HFFc6 (cell line): ENCODE measurements around the gene PMP22. TPM values are rescaled to one million over a fixed set of nuclear protein-coding genes. Genes with fewer than 3 reads are reported as not detected.

ENCODE experiments used
- DNase-seq: peaks from one replicate; pipeline ENCODE4 v3.0.0-alpha.2; 2018
- H3K27ac Mint-ChIP-seq: 2 replicates; pipeline ENCODE4 v1.8.0; 2020; ENCODE audit warnings: mild to moderate bottlenecking, mixed read lengths
- H3K27me3 Mint-ChIP-seq: 2 replicates; pipeline ENCODE4 v1.8.0; 2021; ENCODE audit warnings: mild to moderate bottlenecking, moderate library complexity, mixed read lengths; ENCODE audit not compliant: insufficient read depth
- H3K36me3 Mint-ChIP-seq: 2 replicates; pipeline ENCODE4 v1.8.0; 2021; ENCODE audit warnings: low read depth, mixed read lengths
- H3K4me1 Mint-ChIP-seq: 2 replicates; pipeline ENCODE4 v1.8.0; 2020; ENCODE audit warnings: low read depth, mixed read lengths
- H3K4me3 Mint-ChIP-seq: 2 replicates; pipeline ENCODE4 v1.8.0; 2020; ENCODE audit warnings: mild to moderate bottlenecking, moderate library complexity, mixed read lengths
- H3K9me3 Mint-ChIP-seq: 2 replicates; pipeline ENCODE4 v1.8.0; 2020; ENCODE audit warnings: mild to moderate bottlenecking, mixed read lengths
- CTCF ChIP-seq: fragments of 200-600 bp; sonication (generic); IDR thresholded peaks from 2 replicates; pipeline ENCODE4 v1.5.0; 2021; ENCODE audit warnings: antibody characterized with exemption, mild to moderate bottlenecking
- total RNA-seq, 6 experiments: library from RNA; stranded (reverse); fragmentation: NEBNext Ultra II Directional; extraction: Animal tissue kit (Norgen Biotek cat#: 25700); gene quantifications; 2 replicates in 1 of 6; 3 replicates in 5 of 6; pipeline ENCODE4 v1.2.3, GENCODE V29; 2021

PMP22 gene
- total RNA-seq, 6 experiments from 2014 or later: 28.0 to 42.9 (median 34.0) TPM

DNA sequence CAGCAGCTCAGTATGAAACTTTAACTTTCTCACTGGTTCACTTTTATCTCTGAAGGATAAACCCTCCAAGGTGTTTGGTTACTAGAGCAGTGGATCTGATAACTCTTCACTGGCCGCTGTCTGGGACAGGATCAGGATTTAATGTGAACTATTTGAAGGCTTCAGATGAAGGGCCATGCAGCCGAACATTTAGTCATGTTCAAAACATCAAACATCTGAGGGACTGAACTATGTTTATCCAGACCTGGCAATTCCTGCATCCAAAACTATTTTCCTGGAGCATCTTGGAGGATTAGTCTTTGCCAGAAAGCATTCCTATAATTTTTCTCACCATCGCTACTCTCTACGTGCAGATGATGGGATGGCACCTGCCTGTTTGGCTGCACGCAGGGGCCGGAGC is 20.3 kb upstream of the PMP22 start:
- Mint-ChIP-seq H3K4me1 (peaks cover 31% of the 10 kb centered on the region), H3K27ac (no peak overlapping the region), H3K9me3 (no peaks in the 10 kb centered on the region; the same call in 1 of the 2 replicates), H3K36me3 (no peaks in the 10 kb centered on the region), H3K27me3 (peaks cover 12% of the 10 kb centered on the region), H3K4me3 (no peak overlapping the region)
- DNase-seq: no peak
- no peak for TF ChIP-seq CTCF

DNA sequence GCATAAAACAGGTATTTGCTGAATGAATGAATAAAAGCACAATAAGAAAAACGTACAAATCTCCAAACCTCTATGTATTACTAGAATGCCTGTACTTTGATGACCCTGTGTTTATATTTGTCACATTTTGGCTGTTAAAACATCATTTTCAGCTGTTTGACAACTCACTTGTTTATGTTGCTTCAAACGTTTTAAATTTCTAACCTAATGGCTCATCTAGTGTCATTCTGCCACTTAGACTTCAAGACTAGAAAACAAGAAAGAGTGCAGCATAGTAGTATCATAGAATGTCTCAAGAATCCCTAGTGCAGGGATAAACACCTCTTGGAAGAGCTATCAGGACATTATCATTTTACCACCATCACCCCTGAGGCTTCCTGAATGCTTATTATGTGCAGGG is 19.4 kb upstream of the PMP22 start:
- no peak overlapping the region for H3K27ac Mint-ChIP-seq
- H3K4me1 Mint-ChIP-seq: peaks cover 27% of the 10 kb centered on the region
- no peaks in the 10 kb centered on the region for H3K36me3 Mint-ChIP-seq
- no peaks in the 10 kb centered on the region; the same call in 1 of the 2 replicates for H3K9me3 Mint-ChIP-seq
- TF ChIP-seq CTCF: no peak
- H3K27me3 Mint-ChIP-seq: peaks cover 12% of the 10 kb centered on the region
- no peak overlapping the region for H3K4me3 Mint-ChIP-seq
- no peak for DNase-seq

- H3K4me3 Mint-ChIP-seq: no peak overlapping the region
- DNase-seq: no peak
- peaks cover 27% of the 10 kb centered on the region for H3K4me1 Mint-ChIP-seq
- no peak for TF ChIP-seq CTCF
- no peaks in the 10 kb centered on the region; the same call in 1 of the 2 replicates for H3K9me3 Mint-ChIP-seq
- peaks cover 12% of the 10 kb centered on the region for H3K27me3 Mint-ChIP-seq
- no peaks in the 10 kb centered on the region for H3K36me3 Mint-ChIP-seq
- H3K27ac Mint-ChIP-seq: no peak overlapping the region
Observed at GRCh38 chr17:15284107-15284506, 19.0 kb upstream of the PMP22 start.

GRCh38 chr17:15281909-15282308 is 16.8 kb upstream of the PMP22 start:
- Mint-ChIP-seq H3K4me3 (no peak overlapping the region), H3K4me1 (peaks cover 32% of the 10 kb centered on the region), H3K9me3 (no peaks in the 10 kb centered on the region; the same call in 1 of the 2 replicates), H3K36me3 (no peaks in the 10 kb centered on the region), H3K27ac (no peak overlapping the region), H3K27me3 (peaks cover 7% of the 10 kb centered on the region; the same call in 1 of the 2 replicates)
- TF ChIP-seq CTCF: no peak
- DNase-seq: no peak

DNA sequence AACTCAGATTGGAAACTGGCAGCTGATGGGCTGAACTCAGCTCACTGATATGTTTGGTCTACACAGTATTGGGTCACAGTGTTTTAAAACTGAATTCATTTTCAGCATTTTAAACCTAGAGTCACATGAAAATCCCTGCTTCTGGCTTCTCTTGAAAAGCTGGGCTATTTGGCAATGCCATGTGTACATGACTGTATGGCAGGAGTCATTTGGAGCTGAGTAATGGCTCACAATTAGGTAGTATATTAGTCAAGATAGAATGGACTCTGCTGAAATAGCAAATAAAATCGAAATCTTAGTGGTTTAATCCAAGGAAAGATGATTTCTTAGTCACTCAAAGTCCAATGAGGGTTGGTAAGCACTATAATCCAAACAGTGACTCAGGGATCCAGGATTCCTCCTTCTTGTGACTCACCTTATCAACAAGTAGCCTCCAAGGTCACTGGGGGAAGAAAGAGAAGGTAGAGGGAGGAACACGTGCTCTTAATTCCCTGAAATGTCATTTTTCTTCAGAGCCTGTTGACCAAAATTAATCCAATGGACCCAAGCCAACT is 13.9 kb upstream of the PMP22 start:
- DNase-seq: peak; percentile 98
- H3K27me3 Mint-ChIP-seq: peaks cover 7% of the 10 kb centered on the region
- peak overlapping the region; percentile 91 for H3K27ac Mint-ChIP-seq
- H3K36me3 Mint-ChIP-seq: peaks cover 13% of the 10 kb centered on the region
- peak overlapping the region; percentile 85 for H3K4me3 Mint-ChIP-seq
- peaks cover 22% of the 10 kb centered on the region for H3K9me3 Mint-ChIP-seq
- TF ChIP-seq CTCF: no peak
- peaks cover 42% of the 10 kb centered on the region for H3K4me1 Mint-ChIP-seq
